CD14-positive monocyte (primary cell): ENCODE results near the gene ARHGAP32. TPM values are rescaled to one million over a fixed set of nuclear protein-coding genes. Genes with fewer than 3 reads are reported as not detected.

Experiments used
- DNase-seq, 3 donors: peaks; one replicate each; pipeline ENCODE4 v3.0.0-alpha.2; 2011 to 2022
- H2AFZ ChIP-seq: 2 replicates; pipeline ENCODE4 v1.6.0; 2012; ENCODE audit warnings: mild to moderate bottlenecking, low read depth, low read length, inconsistent platforms; ENCODE audit not compliant: insufficient read depth, poor library complexity, severe bottlenecking
- H3K27ac ChIP-seq, 2 donors: 1 replicate in 1 of 2; 2 replicates in 1 of 2; pipeline ENCODE4 v1.5.1; 2012 to 2013; ENCODE audit warnings: low read length in 2 of 2, control low read depth in 1 of 2, inconsistent platforms in 1 of 2, low read depth in 1 of 2, mild to moderate bottlenecking in 1 of 2
- H3K27me3 ChIP-seq, 2 donors: one replicate each; pipeline versions ENCODE4 v1.6.0 to v1.6.1; 2011 to 2013; ENCODE audit warnings: low read length in 2 of 2; ENCODE audit not compliant: control insufficient read depth in 2 of 2, insufficient read depth in 2 of 2
- H3K36me3 ChIP-seq, 2 donors: replicated peaks in 1 of 2; 1 replicate in 1 of 2; 2 replicates in 1 of 2; pipeline versions ENCODE4 v1.5.1 to v1.6.1; 2012 to 2013; ENCODE audit warnings: low read length in 2 of 2, control low read depth in 1 of 2, inconsistent platforms in 1 of 2, mild to moderate bottlenecking in 1 of 2; ENCODE audit not compliant: insufficient read depth in 2 of 2, control insufficient read depth in 1 of 2
- H3K4me1 ChIP-seq, 2 donors: 1 replicate in 1 of 2; 2 replicates in 1 of 2; pipeline versions ENCODE4 v1.5.1 to v1.6.1; 2012 to 2013; ENCODE audit warnings: low read length in 2 of 2, control low read depth in 1 of 2, inconsistent platforms in 1 of 2, mild to moderate bottlenecking in 1 of 2, moderate library complexity in 1 of 2; ENCODE audit not compliant: insufficient read depth in 2 of 2, control insufficient read depth in 1 of 2
- H3K4me2 ChIP-seq: replicated peaks from 2 replicates; pipeline ENCODE3; 2012; ENCODE audit warnings: low read length, moderate library complexity, mild to moderate bottlenecking; ENCODE audit not compliant: poor library complexity, severe bottlenecking; ENCODE audit errors: extremely low read depth
- H3K4me3 ChIP-seq, 3 experiments: fragments of 200-600 bp in 1 of 3; sonication (generic) in 1 of 3; replicated peaks in 1 of 3; 1 replicate in 2 of 3; 2 replicates in 1 of 3; pipeline ENCODE4 v1.5.1; 2011 to 2013; ENCODE audit warnings: low read length in 3 of 3, mild to moderate bottlenecking in 3 of 3, control low read depth in 2 of 3, low read depth in 2 of 3, inconsistent platforms in 1 of 3, moderate library complexity in 1 of 3
- H3K79me2 ChIP-seq: 2 replicates; pipeline ENCODE4 v1.6.0; 2012; ENCODE audit warnings: mild to moderate bottlenecking, control low read depth, inconsistent platforms, low read length, moderate library complexity; ENCODE audit not compliant: insufficient read depth
- H3K9ac ChIP-seq: 2 replicates; pipeline ENCODE4 v1.6.0; 2017; ENCODE audit warnings: low read length, mild to moderate bottlenecking; ENCODE audit not compliant: insufficient read depth, poor library complexity, severe bottlenecking
- H3K9me3 ChIP-seq, 2 donors: replicated peaks in 1 of 2; 1 replicate in 1 of 2; 2 replicates in 1 of 2; pipeline versions ENCODE4 v1.5.1 to v1.6.1; 2012 to 2013; ENCODE audit warnings: low read length in 2 of 2, control low read depth in 1 of 2; ENCODE audit not compliant: control insufficient read depth in 1 of 2, insufficient read depth in 1 of 2
- H4K20me1 ChIP-seq: 2 replicates; pipeline ENCODE4 v1.6.0; 2012; ENCODE audit warnings: mild to moderate bottlenecking, low read length, control low read depth, moderate library complexity; ENCODE audit not compliant: insufficient read depth
- H3K27ac Mint-ChIP-seq, 7 donors: one replicate each; pipeline ENCODE4 v1.8.0; 2020; ENCODE audit warnings: mild to moderate bottlenecking in 7 of 7, mixed read lengths in 7 of 7, moderate library complexity in 6 of 7, inconsistent platforms in 2 of 7
- H3K27me3 Mint-ChIP-seq, 3 donors: one replicate each; pipeline ENCODE4 v1.8.0; 2021 to 2022; ENCODE audit warnings: low read depth in 3 of 3, mild to moderate bottlenecking in 3 of 3, mixed read lengths in 3 of 3, moderate library complexity in 3 of 3, inconsistent platforms in 1 of 3
- H3K36me3 Mint-ChIP-seq, 2 donors: one replicate each; pipeline ENCODE4 v1.8.0; 2020; ENCODE audit warnings: mixed read lengths in 2 of 2, inconsistent platforms in 1 of 2, mild to moderate bottlenecking in 1 of 2
- H3K4me1 Mint-ChIP-seq: one replicate; pipeline ENCODE4 v1.8.0; 2020; ENCODE audit warnings: mild to moderate bottlenecking, mixed read lengths
- H3K4me3 Mint-ChIP-seq, 2 donors: one replicate each; pipeline ENCODE4 v1.8.0; 2020; ENCODE audit warnings: mild to moderate bottlenecking in 2 of 2, mixed read lengths in 2 of 2, moderate library complexity in 1 of 2
- H3K9me3 Mint-ChIP-seq, 7 donors: one replicate each; pipeline ENCODE4 v1.8.0; 2020 to 2022; ENCODE audit warnings: mixed read lengths in 7 of 7, mild to moderate bottlenecking in 6 of 7, moderate library complexity in 6 of 7, inconsistent platforms in 2 of 7
- WGBS: methylation state at CpG from one replicate; pipeline ENCODE4 v1.1.5; 2013; ENCODE audit warnings: missing lambda C conversion rate; ENCODE audit not compliant: insufficient coverage; 5-methylcytosine and 5-hydroxymethylcytosine counted together
- intact Hi-C, 2 donors: fragments of 100-400 bp; cut with micrococcal nuclease; formaldehyde crosslinking; loops; one replicate each; pipeline versions ENCODE4 v1.15.0 to v1.15.1; 2023
- polyA plus RNA-seq, 3 donors: library from polyadenylated mRNA; depleted of rRNA in 1 of 3; unstranded in 2 of 3; stranded (reverse) in 1 of 3; fragments of 300-500 nt in 2 of 3; fragments of >200 nt in 1 of 3; fragmentation: Illumina TruSeq in 2 of 3; gene quantifications; 1 replicate in 2 of 3; 2 replicates in 1 of 3; pipeline ENCODE4 v1.2.3, GENCODE V29; 2012 to 2021
- TF ChIP-seq, protein P1 (sequence below): fragments of 200-600 bp; IDR thresholded peaks from one replicate; pipeline ENCODE4 v1.8.0; 2022; ENCODE audit warnings: antibody characterized with exemption, mild to moderate bottlenecking

ARHGAP32 gene
- polyA plus RNA-seq, 3 donors: 0.13 to 3.4 (median 0.72) TPM

DNA sequence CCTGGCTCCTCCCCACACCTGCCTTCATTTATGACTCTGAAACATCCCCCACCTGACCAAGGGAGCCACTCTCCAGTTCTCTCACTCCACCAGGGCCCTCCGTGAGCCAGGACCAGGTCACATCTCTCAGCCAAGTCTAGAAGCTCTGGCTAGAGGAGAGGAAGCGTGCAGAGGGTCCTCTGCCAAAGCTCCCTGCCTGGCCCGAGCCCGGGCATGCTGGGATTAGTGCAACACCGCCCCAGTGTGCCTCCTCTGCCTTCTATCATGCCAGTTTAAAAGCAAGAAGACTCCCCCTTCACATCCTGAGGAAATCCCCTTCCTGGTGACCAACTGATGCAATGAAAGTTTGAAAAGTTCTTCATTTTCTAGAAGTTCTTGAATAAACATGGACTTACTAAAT is 272.9 kb downstream of the ARHGAP32 start:
- H3K27me3 Mint-ChIP-seq: peaks cover 0 to 3% (median 0%) of the 10 kb centered on the region in 3 donors
- 0% methylated on average over 2 of the region's 5 CpGs for WGBS

DNA sequence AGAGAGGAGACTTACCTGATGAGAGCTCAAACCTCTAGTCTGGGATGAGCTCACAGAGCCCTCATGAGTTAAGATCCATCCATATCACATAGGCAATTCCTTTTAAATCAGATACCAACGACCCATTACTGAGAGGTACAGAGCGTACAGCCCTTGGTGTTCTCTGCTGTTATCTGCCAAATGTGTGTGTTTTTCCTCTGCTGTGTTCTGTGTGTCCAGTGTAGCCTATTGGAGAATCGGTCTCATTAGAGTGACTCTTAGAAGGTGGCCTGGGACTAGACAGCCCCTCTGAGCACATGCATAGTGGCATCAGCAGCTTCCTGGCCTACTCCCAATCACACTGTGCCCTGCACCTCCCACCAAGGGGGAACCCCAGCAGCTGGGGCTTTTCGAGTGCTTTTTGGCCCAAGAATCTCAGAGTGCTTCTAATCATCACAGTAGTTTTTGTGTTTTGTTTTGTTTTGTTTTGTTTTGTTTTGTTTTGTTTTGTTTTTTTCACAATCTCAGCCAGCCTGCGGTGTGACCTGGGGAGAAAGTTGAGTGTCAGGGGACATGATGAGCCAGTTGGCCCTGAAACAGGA is 274.9 kb downstream of the ARHGAP32 start:
- Mint-ChIP-seq H3K36me3 (no peaks in the 10 kb centered on the region), H3K27me3 (peaks cover 0 to 3% (median 0%) of the 10 kb centered on the region in 3 donors), H3K4me3 (no peak overlapping the region), H3K9me3 (peaks cover 0 to 6% (median 0%) of the 10 kb centered on the region in 7 donors), H3K4me1 (peaks cover 15% of the 10 kb centered on the region), H3K27ac (peak overlapping the region in 2 of 7 donors; percentile 9 to 38)
- intact Hi-C loops: no loop called here
- no peak overlapping the region for H3K27ac ChIP-seq
- H3K9ac ChIP-seq: no peak overlapping the region
- WGBS: 50% methylated on average over 1 of the region's 5 CpGs
- DNase-seq: no peak
- H3K4me1 ChIP-seq: peaks cover 7 to 9% of the 10 kb centered on the region in 2 donors
- H3K4me3 ChIP-seq: no peak overlapping the region
- H3K79me2 ChIP-seq: no peaks in the 10 kb centered on the region
- no peaks in the 10 kb centered on the region for H3K36me3 ChIP-seq
- H4K20me1 ChIP-seq: no peaks in the 10 kb centered on the region
- TF ChIP-seq, protein P1, sequence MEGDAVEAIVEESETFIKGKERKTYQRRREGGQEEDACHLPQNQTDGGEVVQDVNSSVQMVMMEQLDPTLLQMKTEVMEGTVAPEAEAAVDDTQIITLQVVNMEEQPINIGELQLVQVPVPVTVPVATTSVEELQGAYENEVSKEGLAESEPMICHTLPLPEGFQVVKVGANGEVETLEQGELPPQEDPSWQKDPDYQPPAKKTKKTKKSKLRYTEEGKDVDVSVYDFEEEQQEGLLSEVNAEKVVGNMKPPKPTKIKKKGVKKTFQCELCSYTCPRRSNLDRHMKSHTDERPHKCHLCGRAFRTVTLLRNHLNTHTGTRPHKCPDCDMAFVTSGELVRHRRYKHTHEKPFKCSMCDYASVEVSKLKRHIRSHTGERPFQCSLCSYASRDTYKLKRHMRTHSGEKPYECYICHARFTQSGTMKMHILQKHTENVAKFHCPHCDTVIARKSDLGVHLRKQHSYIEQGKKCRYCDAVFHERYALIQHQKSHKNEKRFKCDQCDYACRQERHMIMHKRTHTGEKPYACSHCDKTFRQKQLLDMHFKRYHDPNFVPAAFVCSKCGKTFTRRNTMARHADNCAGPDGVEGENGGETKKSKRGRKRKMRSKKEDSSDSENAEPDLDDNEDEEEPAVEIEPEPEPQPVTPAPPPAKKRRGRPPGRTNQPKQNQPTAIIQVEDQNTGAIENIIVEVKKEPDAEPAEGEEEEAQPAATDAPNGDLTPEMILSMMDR: no peak
- H2AFZ ChIP-seq: no peak overlapping the region
- no peak overlapping the region for H3K4me2 ChIP-seq
- no peaks in the 10 kb centered on the region for H3K27me3 ChIP-seq
- no peaks in the 10 kb centered on the region for H3K9me3 ChIP-seq

More for the DNA sequence above, 272.9 kb downstream of the ARHGAP32 start:
- H3K9me3 Mint-ChIP-seq: peaks cover 0 to 6% (median 0%) of the 10 kb centered on the region in 7 donors
- H2AFZ ChIP-seq: peak overlapping the region; percentile 61
- no peak overlapping the region for H3K27ac ChIP-seq
- no peaks in the 10 kb centered on the region for H3K36me3 ChIP-seq
- peak overlapping the region in 1 of 7 donors; percentile 36 for H3K27ac Mint-ChIP-seq
- H3K4me1 ChIP-seq: peaks cover 7 to 9% of the 10 kb centered on the region in 2 donors
- no peak overlapping the region for H3K9ac ChIP-seq
- no peak overlapping the region for H3K4me3 ChIP-seq
- peaks cover 13% of the 10 kb centered on the region for H3K4me1 Mint-ChIP-seq
- H3K4me3 Mint-ChIP-seq: no peak overlapping the region
- no peaks in the 10 kb centered on the region for H3K27me3 ChIP-seq
- TF ChIP-seq, protein P1: no peak
- no peaks in the 10 kb centered on the region for H4K20me1 ChIP-seq
- no peaks in the 10 kb centered on the region for H3K36me3 Mint-ChIP-seq
- no peaks in the 10 kb centered on the region for H3K79me2 ChIP-seq
- intact Hi-C loops: no loop called here
- H3K9me3 ChIP-seq: no peaks in the 10 kb centered on the region
- H3K4me2 ChIP-seq: no peak overlapping the region
- DNase-seq: peak in 1 of 3 donors; percentile 30
